GM12878 (cell line): ENCODE results near the gene BICDL2.

Experiments used
- BACH1 ChIP-seq: fragments of 450-650 bp; IDR thresholded peaks from 2 replicates; pipeline ENCODE4 v1.6.1; 2017; ENCODE audit warnings: mild to moderate bottlenecking, borderline replicate concordance
- CBFB ChIP-seq: IDR thresholded peaks from 2 replicates; pipeline ENCODE4 v1.6.1; 2016; ENCODE audit warnings: antibody characterized with exemption, low read depth
- CREB1 ChIP-seq: IDR thresholded peaks from 2 replicates; pipeline ENCODE4 v1.6.1; 2012; ENCODE audit warnings: low read depth, mild to moderate bottlenecking, inconsistent platforms
- CTCF ChIP-seq, 3 experiments: IDR thresholded peaks in 2 of 3; conservative IDR thresholded peaks in 1 of 3; 2 replicates each; pipeline ENCODE4 v1.5.1; 2011; ENCODE audit warnings: low read depth in 3 of 3, low read length in 3 of 3, mild to moderate bottlenecking in 3 of 3, control low read depth in 2 of 3, moderate library complexity in 2 of 3, inconsistent platforms in 1 of 3, mixed read lengths in 1 of 3; ENCODE audit not compliant: control insufficient read depth in 2 of 3, insufficient read depth in 1 of 3; ENCODE audit errors: extremely low read depth in 1 of 3
- EGR1 ChIP-seq, 2 experiments: IDR thresholded peaks; 1 replicate in 1 of 2; 2 replicates in 1 of 2; pipeline ENCODE4 v1.6.1; 2011 to 2012; ENCODE audit warnings: low read depth in 2 of 2, low read length in 2 of 2, borderline replicate concordance in 1 of 2, mild to moderate bottlenecking in 1 of 2, moderate library complexity in 1 of 2
- GABPA ChIP-seq: IDR thresholded peaks from 2 replicates; pipeline ENCODE4 v1.6.1; 2014; ENCODE audit warnings: antibody characterized with exemption, low read depth, mild to moderate bottlenecking, inconsistent platforms
- JUND ChIP-seq: IDR thresholded peaks from 2 replicates; pipeline ENCODE4 v1.6.1; 2012; ENCODE audit warnings: low read depth, mild to moderate bottlenecking, low read length, improper control_type of control experiment, moderate library complexity
- KLF5 ChIP-seq: fragments of 450-650 bp; IDR thresholded peaks from 2 replicates; pipeline ENCODE4 v1.6.1; 2014; ENCODE audit warnings: mild to moderate bottlenecking; ENCODE audit not compliant: partially characterized antibody
- POLR2A ChIP-seq: IDR thresholded peaks from 2 replicates; pipeline ENCODE4 v1.6.1; 2011; ENCODE audit warnings: low read depth, mild to moderate bottlenecking, low read length
- REST ChIP-seq: IDR thresholded peaks from 2 replicates; pipeline ENCODE4 v1.6.1; 2012; ENCODE audit warnings: mild to moderate bottlenecking, low read depth, low read length
- SUPT20H ChIP-seq: IDR thresholded peaks from 2 replicates; pipeline ENCODE4 v1.6.1; 2011; ENCODE audit warnings: low read depth, mild to moderate bottlenecking, low read length, moderate library complexity, borderline replicate concordance; ENCODE audit not compliant: control insufficient read depth
- TCF12 ChIP-seq: IDR thresholded peaks from 2 replicates; pipeline ENCODE4 v1.6.1; 2011; ENCODE audit warnings: low read depth, mild to moderate bottlenecking, low read length
- USF2 ChIP-seq: IDR thresholded peaks from 2 replicates; pipeline ENCODE4 v1.6.1; 2011; ENCODE audit warnings: low read depth, low read length, improper control_type of control experiment, borderline replicate concordance

- TF ChIP-seq EGR1 (IDR thresholded peaks at IDR 0.05; ENCODE audit: borderline replicate concordance in 1 of 2, low read depth in 2 of 2, low read length in 2 of 2): no peak
- no peak for TF ChIP-seq REST
- TF ChIP-seq CTCF (IDR thresholded peaks at IDR 0.05 in 2 of 3, conservative IDR thresholded peaks at IDR 0.05 in 1 of 3; ENCODE audit: control insufficient read depth in 2 of 3, extremely low read depth in 1 of 3, insufficient read depth in 1 of 3, low read depth in 3 of 3, low read length in 3 of 3): no peak
- TF ChIP-seq KLF5: no peak
- no peak for TF ChIP-seq POLR2A
- TF ChIP-seq CREB1: no peak
- no peak for TF ChIP-seq SUPT20H
- no peak for TF ChIP-seq TCF12
- TF ChIP-seq USF2: no peak
- TF ChIP-seq JUND: no peak
- no peak for TF ChIP-seq GABPA
- no peak for TF ChIP-seq BACH1
- no peak for TF ChIP-seq CBFB
These were observed 19.8 kb upstream of the BICDL2 start for GRCh38 chr16:3056336-3057180.
